ENCODE data around the gene CAMTA1. TPM values are rescaled to one million over a fixed set of nuclear protein-coding genes. Genes with fewer than 3 reads are reported as not detected.

The CAMTA1 gene
- total RNA-seq, 2 experiments from 2014 or later, result 43.9 to 73.3 TPM

GRCh38 chr1:7046891-7047290 is 261.6 kb downstream of the CAMTA1 start:
- no peaks in the 10 kb centered on the region for H3K9me3 ChIP-seq (ENCODE audit: low read length)
- H2AFZ ChIP-seq (ENCODE audit: low read length), result no peak overlapping the region
- no peak overlapping the region for H3K27ac ChIP-seq (ENCODE audit: low read depth, low read length, poor library complexity, severe bottlenecking)
- CTCF ChIA-PET (ENCODE audit: unreplicated experiment), result no interaction called here
- H3K79me2 ChIP-seq (ENCODE audit: insufficient read depth, low read depth, low read length), result no peaks in the 10 kb centered on the region
- POLR2A ChIA-PET, result no interaction called here
- TF ChIP-seq EZH2phosphoT487 (IDR thresholded peaks at IDR 0.05; ENCODE audit: borderline replicate concordance, low read depth, low read length), result no peak
- no peak for TF ChIP-seq CTCF (conservative IDR thresholded peaks at IDR 0.05; ENCODE audit: low read length)
- intact Hi-C loops (cut with micrococcal nuclease; ENCODE audit: unreplicated experiment), result no loop called here
- no TSS peak for BruUV-seq (replicated peaks)
- no peak overlapping the region for H3K4me3 ChIP-seq (ENCODE audit: low read depth, low read length, poor library complexity, severe bottlenecking)
- DNase-seq (ENCODE audit: low spot score), result no peak
- H3K4me1 ChIP-seq (ENCODE audit: insufficient read depth, low read length, poor library complexity, severe bottlenecking), result no peaks in the 10 kb centered on the region
- no peaks in the 10 kb centered on the region; the same call in 1 of the 2 replicates for H4K20me1 ChIP-seq (ENCODE audit: insufficient read depth, low read length)
- H3K4me2 ChIP-seq (ENCODE audit: low read length), result no peak overlapping the region
- no peaks in the 10 kb centered on the region for H3K9me2 ChIP-seq (ENCODE audit: insufficient read depth, low read length)
- H3K36me3 ChIP-seq (ENCODE audit: insufficient read depth, low read length), result no peaks in the 10 kb centered on the region

DNA sequence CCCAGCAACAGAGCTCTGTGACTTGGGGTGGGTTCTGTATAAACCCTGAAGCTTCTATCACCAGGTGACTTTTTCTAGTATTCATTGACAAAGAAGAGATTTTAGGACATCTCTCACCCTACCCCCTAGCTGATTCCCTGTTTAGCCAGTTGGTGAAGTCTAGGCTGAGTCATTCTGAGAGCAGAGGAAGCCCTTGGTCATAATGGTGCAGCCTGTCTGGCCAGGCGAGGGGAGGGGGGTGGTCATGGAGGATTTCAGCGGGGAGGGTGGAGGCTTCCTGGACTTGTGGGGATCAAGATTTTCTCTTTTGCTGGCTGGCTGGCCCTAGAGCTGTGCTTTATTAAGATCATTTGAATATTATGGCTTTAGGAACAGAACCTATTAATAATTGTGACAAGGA is 262.6 kb downstream of the CAMTA1 start:
- DNase-seq (ENCODE audit: low spot score), result no peak
- Histone ChIP-seq H3K4me3 (ENCODE audit: low read depth, low read length, poor library complexity, severe bottlenecking) (no peak overlapping the region), H3K9me2 (ENCODE audit: insufficient read depth, low read length) (no peaks in the 10 kb centered on the region), H3K36me3 (ENCODE audit: insufficient read depth, low read length) (no peaks in the 10 kb centered on the region), H2AFZ (ENCODE audit: low read length) (no peak overlapping the region), H3K27ac (ENCODE audit: low read depth, low read length, poor library complexity, severe bottlenecking) (no peak overlapping the region), H4K20me1 (ENCODE audit: insufficient read depth, low read length) (no peaks in the 10 kb centered on the region; the same call in 1 of the 2 replicates), H3K79me2 (ENCODE audit: insufficient read depth, low read depth, low read length) (no peaks in the 10 kb centered on the region), H3K9me3 (ENCODE audit: low read length) (no peaks in the 10 kb centered on the region), H3K4me2 (ENCODE audit: low read length) (no peak overlapping the region), H3K4me1 (ENCODE audit: insufficient read depth, low read length, poor library complexity, severe bottlenecking) (no peaks in the 10 kb centered on the region)
- CTCF ChIA-PET (ENCODE audit: unreplicated experiment), result no interaction called here
- TF ChIP-seq CTCF (conservative IDR thresholded peaks at IDR 0.05; ENCODE audit: low read length) (no peak), EZH2phosphoT487 (IDR thresholded peaks at IDR 0.05; ENCODE audit: borderline replicate concordance, low read depth, low read length) (no peak)
- intact Hi-C loops (cut with micrococcal nuclease; ENCODE audit: unreplicated experiment), result no loop called here
- POLR2A ChIA-PET, result no interaction called here
- no TSS peak for BruUV-seq (replicated peaks)

DNA sequence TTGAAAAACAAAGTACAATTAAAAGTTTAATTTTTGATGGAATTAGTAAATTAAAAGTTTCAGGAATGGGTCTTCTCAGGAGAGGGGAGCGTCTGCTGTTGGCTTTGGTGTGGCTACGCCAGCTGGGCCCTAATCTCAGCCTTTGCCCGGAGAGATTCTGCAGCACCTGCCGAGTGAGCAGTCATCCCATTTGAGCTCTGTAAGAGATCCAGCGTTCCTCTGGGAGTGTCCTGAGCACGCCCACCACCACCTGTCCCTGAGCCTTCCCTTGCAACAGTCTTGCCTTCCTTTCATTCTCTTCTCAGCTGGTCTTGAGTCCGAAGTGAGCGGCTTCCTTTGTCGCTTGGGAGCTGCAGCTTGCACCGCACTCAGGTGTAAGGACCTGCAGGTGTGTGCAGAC is 263.1 kb downstream of the CAMTA1 start:
- Histone ChIP-seq H3K4me3 (ENCODE audit: low read depth, low read length, poor library complexity, severe bottlenecking) (no peak overlapping the region), H3K9me2 (ENCODE audit: insufficient read depth, low read length) (no peaks in the 10 kb centered on the region), H3K9me3 (ENCODE audit: low read length) (no peaks in the 10 kb centered on the region), H3K27ac (ENCODE audit: low read depth, low read length, poor library complexity, severe bottlenecking) (no peak overlapping the region), H3K36me3 (ENCODE audit: insufficient read depth, low read length) (no peaks in the 10 kb centered on the region), H3K79me2 (ENCODE audit: insufficient read depth, low read depth, low read length) (no peaks in the 10 kb centered on the region), H2AFZ (ENCODE audit: low read length) (no peak overlapping the region), H3K4me1 (ENCODE audit: insufficient read depth, low read length, poor library complexity, severe bottlenecking) (no peaks in the 10 kb centered on the region), H4K20me1 (ENCODE audit: insufficient read depth, low read length) (no peaks in the 10 kb centered on the region; the same call in 1 of the 2 replicates), H3K4me2 (ENCODE audit: low read length) (no peak overlapping the region)
- no peak for TF ChIP-seq CTCF (conservative IDR thresholded peaks at IDR 0.05; ENCODE audit: low read length)
- TF ChIP-seq EZH2phosphoT487 (IDR thresholded peaks at IDR 0.05; ENCODE audit: borderline replicate concordance, low read depth, low read length), result no peak
- no TSS peak for BruUV-seq (replicated peaks)
- CTCF ChIA-PET (ENCODE audit: unreplicated experiment), result no interaction called here
- POLR2A ChIA-PET, result no interaction called here
- intact Hi-C loops (cut with micrococcal nuclease; ENCODE audit: unreplicated experiment), result no loop called here
- no peak for DNase-seq (ENCODE audit: low spot score)
